HG03378 (cell line): ENCODE measurements around the gene FGF11.

Experiments
- ATAC-seq: cut with Tn5 transposase; IDR thresholded peaks from one replicate; pipeline ENCODE4 v1.9.1; 2021; ENCODE audit warnings: mild to moderate bottlenecking, moderate library complexity; ENCODE audit not compliant: unreplicated experiment

FGF11 gene

DNA sequence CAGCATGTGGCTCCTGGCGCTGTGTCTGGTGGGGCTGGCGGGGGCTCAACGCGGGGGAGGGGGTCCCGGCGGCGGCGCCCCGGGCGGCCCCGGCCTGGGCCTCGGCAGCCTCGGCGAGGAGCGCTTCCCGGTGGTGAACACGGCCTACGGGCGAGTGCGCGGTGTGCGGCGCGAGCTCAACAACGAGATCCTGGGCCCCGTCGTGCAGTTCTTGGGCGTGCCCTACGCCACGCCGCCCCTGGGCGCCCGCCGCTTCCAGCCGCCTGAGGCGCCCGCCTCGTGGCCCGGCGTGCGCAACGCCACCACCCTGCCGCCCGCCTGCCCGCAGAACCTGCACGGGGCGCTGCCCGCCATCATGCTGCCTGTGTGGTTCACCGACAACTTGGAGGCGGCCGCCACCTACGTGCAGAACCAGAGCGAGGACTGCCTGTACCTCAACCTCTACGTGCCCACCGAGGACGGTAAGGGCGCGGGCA, 31.0 kb upstream of the FGF11 start:
- no peak for ATAC-seq

DNA sequence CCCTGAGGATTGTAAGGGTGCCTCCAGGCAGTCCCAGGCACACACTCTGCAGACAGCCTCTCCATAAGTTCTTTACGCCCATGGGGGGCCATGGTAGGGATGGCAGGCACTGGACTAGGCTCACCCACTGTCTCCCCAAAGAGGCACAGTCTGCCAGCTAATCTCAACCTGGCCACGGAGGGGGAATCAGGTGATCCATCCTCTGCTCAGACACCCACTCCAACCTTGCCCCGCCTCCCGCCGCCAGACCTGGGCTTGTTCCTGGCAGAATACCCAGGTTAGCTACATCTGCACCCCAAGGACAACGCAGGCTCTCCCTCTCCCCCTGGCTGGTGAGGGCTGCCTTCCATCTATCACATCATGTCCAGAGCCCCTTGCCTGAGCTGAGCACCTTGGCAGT, 30.4 kb upstream of the FGF11 start:
- ATAC-seq, result no peak

GRCh38 chr17:7409716-7410115, 29.6 kb upstream of the FGF11 start:
- ATAC-seq, result no peak

GRCh38 chr17:7410634-7411426, 28.5 kb upstream of the FGF11 start:
- ATAC-seq, result no peak

GRCh38 chr17:7411427-7411750, 27.9 kb upstream of the FGF11 start:
- ATAC-seq, result no peak

DNA sequence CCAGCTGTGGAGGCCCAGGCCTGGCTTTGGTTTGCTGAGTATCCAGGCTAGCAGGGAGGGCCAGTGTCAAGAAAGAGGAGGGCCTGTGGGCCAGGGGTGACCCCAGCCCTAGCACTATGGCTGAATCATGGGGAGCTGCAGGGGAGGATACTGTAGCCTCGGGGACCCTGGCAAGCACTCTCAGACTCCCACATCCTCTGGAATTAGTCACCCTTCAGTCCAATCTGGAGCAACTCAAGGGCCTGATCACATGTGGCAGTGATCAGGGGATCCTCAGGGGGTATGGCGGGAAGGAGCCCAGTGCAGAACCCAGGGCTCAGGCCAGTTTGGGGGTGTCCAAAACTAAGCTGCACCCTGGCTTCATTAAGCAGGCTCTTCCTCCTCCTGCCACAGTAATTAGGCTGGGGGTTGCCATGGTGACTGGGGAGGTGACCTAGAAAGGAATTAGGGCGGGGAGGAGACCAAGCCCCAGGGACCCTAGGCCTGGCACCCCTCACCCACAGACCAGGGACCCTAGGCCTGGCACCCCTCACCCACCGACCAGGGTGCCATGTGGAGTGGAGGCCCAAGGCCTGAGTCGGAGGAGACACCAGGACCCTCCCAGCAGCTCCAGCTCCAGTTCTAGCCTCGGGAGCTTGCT, 25.8 kb upstream of the FGF11 start:
- ATAC-seq, result no peak

GRCh38 chr17:7414837-7415236, 24.5 kb upstream of the FGF11 start:
- ATAC-seq, result no peak

DNA sequence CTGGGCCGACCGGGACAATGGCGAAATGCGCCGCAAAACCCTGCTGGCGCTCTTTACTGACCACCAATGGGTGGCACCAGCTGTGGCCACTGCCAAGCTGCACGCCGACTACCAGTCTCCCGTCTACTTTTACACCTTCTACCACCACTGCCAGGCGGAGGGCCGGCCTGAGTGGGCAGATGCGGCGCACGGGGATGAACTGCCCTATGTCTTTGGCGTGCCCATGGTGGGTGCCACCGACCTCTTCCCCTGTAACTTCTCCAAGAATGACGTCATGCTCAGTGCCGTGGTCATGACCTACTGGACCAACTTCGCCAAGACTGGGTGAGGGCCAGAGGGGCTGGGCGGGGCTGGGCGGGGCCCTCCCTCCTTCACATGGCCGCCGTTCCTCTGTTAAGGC, 23.5 kb upstream of the FGF11 start:
- no peak for ATAC-seq

DNA sequence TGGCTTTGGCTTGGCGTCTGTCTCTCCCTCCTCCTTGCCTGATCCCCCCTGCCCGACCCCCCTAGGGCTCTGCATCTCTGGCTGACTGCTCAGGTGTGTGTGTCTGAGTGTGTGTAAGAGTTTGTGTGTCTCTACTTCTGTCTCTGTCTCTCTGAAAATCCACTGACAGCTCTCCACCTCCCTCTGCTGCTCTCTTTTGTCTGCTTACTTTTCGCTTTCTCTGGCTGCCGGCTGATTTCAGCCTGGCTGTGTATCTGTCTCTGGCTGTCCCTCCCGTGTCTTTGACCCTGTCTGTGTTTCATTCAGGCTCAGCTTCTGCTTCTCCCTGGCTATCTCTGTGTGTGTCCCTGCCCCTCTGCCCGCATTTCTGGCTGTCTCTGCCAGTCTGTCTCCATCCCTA, 23.0 kb upstream of the FGF11 start:
- ATAC-seq, result no peak

DNA sequence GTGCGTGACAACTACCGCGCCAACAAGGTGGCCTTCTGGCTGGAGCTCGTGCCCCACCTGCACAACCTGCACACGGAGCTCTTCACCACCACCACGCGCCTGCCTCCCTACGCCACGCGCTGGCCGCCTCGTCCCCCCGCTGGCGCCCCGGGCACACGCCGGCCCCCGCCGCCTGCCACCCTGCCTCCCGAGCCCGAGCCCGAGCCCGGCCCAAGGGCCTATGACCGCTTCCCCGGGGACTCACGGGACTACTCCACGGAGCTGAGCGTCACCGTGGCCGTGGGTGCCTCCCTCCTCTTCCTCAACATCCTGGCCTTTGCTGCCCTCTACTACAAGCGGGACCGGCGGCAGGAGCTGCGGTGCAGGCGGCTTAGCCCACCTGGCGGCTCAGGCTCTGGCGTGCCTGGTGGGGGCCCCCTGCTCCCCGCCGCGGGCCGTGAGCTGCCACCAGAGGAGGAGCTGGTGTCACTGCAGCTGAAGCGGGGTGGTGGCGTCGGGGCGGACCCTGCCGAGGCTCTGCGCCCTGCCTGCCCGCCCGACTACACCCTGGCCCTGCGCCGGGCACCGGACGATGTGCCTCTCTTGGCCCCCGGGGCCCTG, 22.2 kb upstream of the FGF11 start:
- ATAC-seq, result no peak

DNA sequence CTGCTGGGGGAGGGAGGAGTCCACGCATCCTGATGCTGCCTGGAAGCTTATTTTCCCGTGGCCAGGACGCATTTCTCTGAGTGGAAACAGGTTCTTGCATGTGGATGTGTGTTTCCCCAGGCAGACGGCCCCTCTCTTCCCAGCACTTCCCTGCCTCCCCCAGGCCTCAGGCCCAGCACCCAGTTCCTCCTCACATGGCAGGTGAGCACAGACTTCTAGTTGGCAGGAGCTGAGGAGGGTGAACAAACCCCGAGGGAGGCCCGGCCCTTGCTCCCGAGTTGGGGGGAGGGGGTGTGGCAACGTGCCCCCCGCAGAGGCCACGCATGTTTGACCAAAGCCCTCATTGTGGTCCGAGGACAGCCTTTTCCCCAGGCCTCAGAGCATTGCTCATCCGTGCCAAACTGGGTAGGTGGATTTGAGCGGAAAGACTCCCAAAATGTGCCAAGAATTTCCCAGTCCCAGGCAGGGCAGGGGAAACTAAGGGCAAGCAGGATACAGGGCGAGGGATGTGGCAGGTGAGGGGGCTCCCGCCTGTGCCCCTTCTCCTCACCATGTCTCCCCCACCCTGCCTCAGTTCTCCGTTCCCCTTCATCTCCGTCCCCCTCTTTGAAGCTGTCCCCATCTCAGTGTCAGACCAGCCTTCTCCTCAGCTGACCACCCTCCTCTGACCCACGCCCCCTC, 20.7 kb upstream of the FGF11 start:
- ATAC-seq, result no peak

DNA sequence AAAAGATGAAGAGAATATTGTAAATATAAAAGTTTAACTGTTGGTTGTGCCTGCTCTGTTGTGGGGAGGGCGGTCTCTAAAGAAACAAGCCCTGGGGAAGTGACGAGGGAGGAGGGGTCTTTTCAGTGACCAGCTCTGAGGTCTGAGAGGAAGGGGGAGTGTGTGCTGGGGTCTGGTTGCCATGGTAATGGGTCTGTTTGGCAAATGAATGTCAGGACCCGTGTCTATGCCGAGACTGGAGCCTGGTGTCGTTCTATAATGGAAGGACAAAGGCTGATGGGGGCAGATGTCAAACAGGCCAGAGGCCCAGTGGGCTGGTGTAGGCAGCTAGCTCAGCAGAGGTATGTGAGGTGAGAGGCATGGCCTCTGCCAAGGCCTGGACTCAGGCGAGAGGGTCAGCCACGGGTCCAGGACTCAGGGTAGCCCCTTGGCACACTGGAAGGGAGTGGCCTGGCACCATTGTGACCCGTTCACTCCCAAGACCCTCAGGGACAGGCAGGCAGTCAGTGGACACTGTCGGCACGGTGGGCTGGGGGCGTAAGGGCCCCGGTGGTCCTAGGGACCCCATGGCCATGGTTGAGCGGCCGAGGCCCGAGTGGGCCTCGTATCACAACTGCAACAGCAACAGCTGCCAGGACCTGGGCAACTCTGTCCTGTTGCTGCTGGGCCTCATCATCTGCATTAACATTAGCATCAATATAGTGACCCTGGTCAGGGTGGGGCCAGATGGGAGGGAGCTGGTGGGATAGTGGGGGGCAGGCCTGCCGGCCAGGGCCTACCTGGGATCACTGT, 19.3 kb upstream of the FGF11 start, which contains the start of gene SPEM1:
Gene SPEM1, plus strand, starts transcription at position 506 of the 792 bp plus-strand sequence. Its CDS starts 61 bp downstream, at position 567.
- ATAC-seq, result no peak

GRCh38 chr17:7421186-7421585, 18.1 kb upstream of the FGF11 start:
- ATAC-seq, result no peak

GRCh38 chr17:7423679-7424078, 15.6 kb upstream of the FGF11 start:
- no peak for ATAC-seq

DNA sequence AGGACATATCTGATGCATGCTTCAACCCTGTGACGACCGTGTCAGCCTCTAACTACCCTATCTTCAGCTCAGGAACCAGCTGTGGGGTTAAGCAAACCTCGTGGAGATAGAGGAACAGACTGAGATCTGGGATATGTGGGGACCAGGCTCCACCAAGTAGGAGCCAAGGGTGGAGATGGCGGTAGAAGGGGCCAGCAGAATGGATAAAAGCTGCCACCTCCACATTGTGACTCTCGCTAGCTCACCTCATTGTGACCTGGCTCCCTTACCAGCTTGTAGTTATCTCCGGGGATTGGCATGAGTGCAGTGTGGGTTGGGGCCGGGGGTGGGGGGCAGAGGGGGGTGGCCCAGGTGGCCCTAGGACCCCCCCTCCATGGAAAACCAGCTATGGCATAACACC, 14.0 kb upstream of the FGF11 start, which contains the start of gene SPEM2:
Gene SPEM2, plus strand, starts transcription at position 301 of the 400 bp plus-strand sequence. Its CDS starts 73 bp downstream, at position 374.
- ATAC-seq, result no peak

- no peak for ATAC-seq
Measured at GRCh38 chr17:7425756-7426155, 13.6 kb upstream of the FGF11 start.

DNA sequence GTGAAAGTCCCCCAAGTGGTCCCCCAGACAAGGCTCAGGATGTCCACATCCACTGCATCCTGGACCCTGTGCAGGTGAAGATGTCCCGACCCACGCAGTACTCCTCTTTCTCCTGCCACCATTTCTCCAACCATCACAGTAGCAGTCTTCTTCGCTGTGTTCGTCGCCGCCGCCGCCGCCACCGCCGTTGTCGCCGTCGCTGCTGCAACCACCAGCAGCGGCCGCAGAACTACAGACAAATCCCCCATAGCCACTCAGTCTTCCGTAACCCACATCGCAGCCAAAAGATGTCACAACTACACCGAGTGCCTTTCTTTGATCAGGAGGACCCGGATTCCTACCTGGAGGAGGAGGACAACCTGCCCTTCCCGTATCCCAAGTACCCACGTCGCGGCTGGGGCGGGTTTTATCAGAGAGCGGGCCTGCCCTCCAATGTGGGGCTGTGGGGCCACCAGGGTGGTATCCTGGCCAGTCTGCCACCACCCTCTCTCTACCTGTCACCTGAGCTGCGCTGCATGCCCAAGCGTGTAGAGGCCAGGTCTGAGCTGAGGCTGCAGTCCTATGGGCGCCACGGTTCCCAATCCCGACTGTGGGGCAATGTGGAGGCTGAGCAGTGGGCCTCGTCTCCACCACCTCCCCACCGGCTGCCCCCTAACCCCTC, 13.0 kb upstream of the FGF11 start:
- no peak for ATAC-seq

GRCh38 chr17:7426896-7427489, 12.3 kb upstream of the FGF11 start:
- no peak for ATAC-seq

DNA sequence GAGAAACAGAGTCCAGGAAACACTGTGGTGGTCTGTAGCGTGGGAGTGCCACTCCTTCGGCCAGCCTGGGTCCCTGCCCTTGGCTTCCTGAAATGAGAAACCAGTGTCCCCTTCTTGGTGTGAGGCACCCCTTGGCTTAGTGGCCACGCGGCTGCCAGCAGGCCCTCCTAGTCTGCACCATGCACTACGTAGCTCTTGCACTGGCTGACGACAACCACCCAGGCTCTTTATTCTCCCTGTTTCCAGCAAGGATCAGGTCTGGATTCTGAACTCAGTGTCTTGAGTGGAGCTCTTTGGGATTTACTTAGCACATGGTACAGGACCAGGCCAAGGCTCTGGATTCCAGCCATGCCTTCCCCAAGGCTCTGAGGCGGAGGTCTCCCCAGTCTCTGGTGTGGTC, 11.8 kb upstream of the FGF11 start:
- no peak for ATAC-seq

- no peak for ATAC-seq
Measured at GRCh38 chr17:7428557-7428956, 10.8 kb upstream of the FGF11 start, which contains the start of gene SPEM3. Gene SPEM3, plus strand, starts transcription at chr17:7428857. Its CDS starts 46 bp downstream, at chr17:7428903.
